ENCODE measurements around the gene KIRREL1. TPM values are rescaled to one million over a fixed set of nuclear protein-coding genes. Genes with fewer than 3 reads are reported as not detected.
A peak's percentile ranks its signal among the peaks of the same experiment; 100 is the strongest.

The KIRREL1 gene
- total and polyA plus RNA-seq, 5 donors, result 6.0 to 19.0 (median 14.7) TPM

- 82% methylated on average over 17 of the region's 17 CpGs for WGBS
- Histone ChIP-seq H3K4me1 (ENCODE audit: control insufficient read depth, insufficient read depth, low read length) (peaks cover 4% of the 10 kb centered on the region), H3K4me3 (ENCODE audit: low read length) (no peak overlapping the region), H3K9me3 (ENCODE audit: control insufficient read depth, low read length) (no peaks in the 10 kb centered on the region), H3K27ac (ENCODE audit: low read length) (no peak overlapping the region), H3K27me3 (ENCODE audit: control insufficient read depth, insufficient read depth) (no peaks in the 10 kb centered on the region)
- DNase-seq, result no peak
- no peak for ATAC-seq
- intact Hi-C loops (cut with DNase I), result loop anchor here in 3 of 4 donors (5.0 kb wide), 2 partner anchors 40 to 45 kb away; partner anchors contain the start of gene KIRREL1 (in 2 of the 3)
Observed at GRCh38 chr1:158037008-158037865, 43.8 kb downstream of the KIRREL1 start.

GRCh38 chr1:158037866-158038359 is 44.5 kb downstream of the KIRREL1 start:
- peaks cover 4% of the 10 kb centered on the region for H3K4me1 ChIP-seq (ENCODE audit: control insufficient read depth, insufficient read depth, low read length)
- intact Hi-C loops (cut with DNase I), result loop anchor here in 3 of 4 donors (5.0 kb wide), 2 partner anchors 41 to 46 kb away; partner anchors contain the start of gene KIRREL1 (in 2 of the 3)
- H3K27ac ChIP-seq (ENCODE audit: low read length), result no peak overlapping the region
- no peaks in the 10 kb centered on the region for H3K9me3 ChIP-seq (ENCODE audit: control insufficient read depth, low read length)
- no peaks in the 10 kb centered on the region for H3K27me3 ChIP-seq (ENCODE audit: control insufficient read depth, insufficient read depth)
- peak; percentile 63 to 80 (median 65) for DNase-seq
- H3K4me3 ChIP-seq (ENCODE audit: low read length), result no peak overlapping the region
- peak; percentile 38 to 83 for ATAC-seq
- WGBS, result 20% methylated on average over 9 of the region's 9 CpGs

GRCh38 chr1:158038793-158039192 is 45.3 kb downstream of the KIRREL1 start:
- H3K27ac ChIP-seq (ENCODE audit: low read length), result no peak overlapping the region
- ATAC-seq (no peak), DNase-seq (no peak)
- WGBS, result 74% methylated on average over 8 of the region's 8 CpGs
- H3K4me1 ChIP-seq (ENCODE audit: control insufficient read depth, insufficient read depth, low read length), result peaks cover 7% of the 10 kb centered on the region
- intact Hi-C loops (cut with DNase I), result loop anchor here in 3 of 4 donors (5.0 kb wide), 2 partner anchors 41 to 46 kb away; partner anchors contain the start of gene KIRREL1 (in 2 of the 3)
- no peaks in the 10 kb centered on the region for H3K27me3 ChIP-seq (ENCODE audit: control insufficient read depth, insufficient read depth)
- no peak overlapping the region for H3K4me3 ChIP-seq (ENCODE audit: low read length)
- H3K9me3 ChIP-seq (ENCODE audit: control insufficient read depth, low read length), result no peaks in the 10 kb centered on the region

GRCh38 chr1:158039380-158039779 is 45.9 kb downstream of the KIRREL1 start:
- Histone ChIP-seq H3K4me1 (ENCODE audit: control insufficient read depth, insufficient read depth, low read length) (peaks cover 7% of the 10 kb centered on the region), H3K27me3 (ENCODE audit: control insufficient read depth, insufficient read depth) (no peaks in the 10 kb centered on the region), H3K9me3 (ENCODE audit: control insufficient read depth, low read length) (no peaks in the 10 kb centered on the region), H3K4me3 (ENCODE audit: low read length) (no peak overlapping the region), H3K27ac (ENCODE audit: low read length) (no peak overlapping the region)
- intact Hi-C loops (cut with DNase I), result loop anchor here in 3 of 4 donors (5.0 kb wide), 2 partner anchors 42 to 47 kb away; partner anchors contain the start of gene KIRREL1 (in 2 of the 3)
- DNase-seq, result no peak
- WGBS, result 65% methylated on average over 5 of the region's 5 CpGs
- ATAC-seq, result no peak

- H3K4me1 ChIP-seq (ENCODE audit: control insufficient read depth, insufficient read depth, low read length), result peaks cover 11% of the 10 kb centered on the region
- no peak overlapping the region for H3K4me3 ChIP-seq (ENCODE audit: low read length)
- ATAC-seq, result no peak
- DNase-seq, result no peak
- intact Hi-C loops (cut with DNase I), result no loop called here
- H3K27ac ChIP-seq (ENCODE audit: low read length), result no peak overlapping the region
- H3K27me3 ChIP-seq (ENCODE audit: control insufficient read depth, insufficient read depth), result no peaks in the 10 kb centered on the region
- no peaks in the 10 kb centered on the region for H3K9me3 ChIP-seq (ENCODE audit: control insufficient read depth, low read length)
Observed at GRCh38 chr1:158040323-158040722, 46.9 kb downstream of the KIRREL1 start.

GRCh38 chr1:158043232-158043631 is 49.8 kb downstream of the KIRREL1 start:
- Histone ChIP-seq H3K9me3 (ENCODE audit: control insufficient read depth, low read length) (no peaks in the 10 kb centered on the region), H3K4me3 (ENCODE audit: low read length) (no peak overlapping the region), H3K4me1 (ENCODE audit: control insufficient read depth, insufficient read depth, low read length) (peaks cover 22% of the 10 kb centered on the region), H3K27ac (ENCODE audit: low read length) (no peak overlapping the region), H3K27me3 (ENCODE audit: control insufficient read depth, insufficient read depth) (no peaks in the 10 kb centered on the region)
- intact Hi-C loops (cut with DNase I), result no loop called here
- WGBS, result 53% methylated on average over 5 of the region's 5 CpGs
- ATAC-seq (peak; percentile 62 to 90), DNase-seq (peak in 2 of 3 donors; percentile 43 to 73)

GRCh38 chr1:158045639-158046038 is 52.2 kb downstream of the KIRREL1 start:
- H3K27ac ChIP-seq (ENCODE audit: low read length), result no peak overlapping the region
- 14% methylated on average over 2 of the region's 2 CpGs for whole genome bisulfite sequencing
- peaks cover 24% of the 10 kb centered on the region for H3K4me1 ChIP-seq (ENCODE audit: control insufficient read depth, insufficient read depth, low read length)
- no peaks in the 10 kb centered on the region for H3K9me3 ChIP-seq (ENCODE audit: control insufficient read depth, low read length)
- DNase-seq, result no peak
- no peaks in the 10 kb centered on the region for H3K27me3 ChIP-seq (ENCODE audit: control insufficient read depth, insufficient read depth)
- peak; percentile 77 to 85 for ATAC-seq
- intact Hi-C loops (cut with DNase I), result no loop called here
- no peak overlapping the region for H3K4me3 ChIP-seq (ENCODE audit: low read length)

GRCh38 chr1:158046715-158047510 is 53.5 kb downstream of the KIRREL1 start:
- Histone ChIP-seq H3K4me1 (ENCODE audit: control insufficient read depth, insufficient read depth, low read length) (peaks cover 24% of the 10 kb centered on the region), H3K27me3 (ENCODE audit: control insufficient read depth, insufficient read depth) (no peaks in the 10 kb centered on the region), H3K4me3 (ENCODE audit: low read length) (no peak overlapping the region), H3K9me3 (ENCODE audit: control insufficient read depth, low read length) (no peaks in the 10 kb centered on the region), H3K27ac (ENCODE audit: low read length) (no peak overlapping the region)
- intact Hi-C loops (cut with DNase I), result no loop called here
- 45% methylated on average over 4 of the region's 4 CpGs for WGBS
- ATAC-seq (peak in 1 of 2 donors; percentile 39), DNase-seq (peak in 1 of 3 donors; percentile 53)

GRCh38 chr1:158048371-158049067 is 55.1 kb downstream of the KIRREL1 start:
- Histone ChIP-seq H3K27me3 (ENCODE audit: control insufficient read depth, insufficient read depth) (no peaks in the 10 kb centered on the region), H3K4me1 (ENCODE audit: control insufficient read depth, insufficient read depth, low read length) (peaks cover 23% of the 10 kb centered on the region), H3K4me3 (ENCODE audit: low read length) (no peak overlapping the region), H3K9me3 (ENCODE audit: control insufficient read depth, low read length) (no peaks in the 10 kb centered on the region), H3K27ac (ENCODE audit: low read length) (no peak overlapping the region)
- intact Hi-C loops (cut with DNase I), result no loop called here
- DNase-seq (no peak), ATAC-seq (no peak)
- 78% methylated on average over 8 of the region's 8 CpGs for WGBS

- Histone ChIP-seq H3K4me1 (ENCODE audit: control insufficient read depth, insufficient read depth, low read length) (peaks cover 21% of the 10 kb centered on the region), H3K4me3 (ENCODE audit: low read length) (no peak overlapping the region), H3K27ac (ENCODE audit: low read length) (no peak overlapping the region), H3K9me3 (ENCODE audit: control insufficient read depth, low read length) (no peaks in the 10 kb centered on the region), H3K27me3 (ENCODE audit: control insufficient read depth, insufficient read depth) (no peaks in the 10 kb centered on the region)
- ATAC-seq (no peak), DNase-seq (no peak)
- 67% methylated on average over 5 of the region's 5 CpGs for WGBS
- intact Hi-C loops (cut with DNase I), result no loop called here
Observed at GRCh38 chr1:158049853-158050252, 56.4 kb downstream of the KIRREL1 start.
